Stimulated activated CD8-positive, alpha-beta memory T cell treated with anti-CD3 and anti-CD28 coated beads, Interleukin-7, amount 100 ng/mL, for 4 hours (primary cell): ENCODE data around the gene DLEC1.
"Not testable (repeated sequence)": the region's sequence is repeated elsewhere in the genome, so short reads cannot be mapped to it uniquely, and the experiment has no call there.

ENCODE experiments used
- DNase-seq, 2 donors: peaks; one replicate each; pipeline ENCODE4 v3.0.0-alpha.2; 2020; ENCODE audit warnings: low read depth in 2 of 2

DLEC1 gene

GRCh38 chr3:38083254-38083653 is 44.2 kb downstream of the DLEC1 start:
- DNase-seq: not testable (repeated sequence)

GRCh38 chr3:38083871-38084333 is 44.9 kb downstream of the DLEC1 start:
- no peak for DNase-seq

GRCh38 chr3:38084334-38085310 is 45.6 kb downstream of the DLEC1 start:
- no peak for DNase-seq

- DNase-seq: no peak
These were observed 46.4 kb downstream of the DLEC1 start for GRCh38 chr3:38085311-38085942.

GRCh38 chr3:38085943-38086324 is 46.9 kb downstream of the DLEC1 start:
- DNase-seq: no peak

GRCh38 chr3:38086496-38086895 is 47.5 kb downstream of the DLEC1 start:
- DNase-seq: no peak

- not testable (repeated sequence) for DNase-seq
These were observed 48.3 kb downstream of the DLEC1 start for GRCh38 chr3:38087278-38087677.

- DNase-seq: no peak
These were observed 49.4 kb downstream of the DLEC1 start for GRCh38 chr3:38088126-38089078.

- no peak for DNase-seq
These were observed 50.2 kb downstream of the DLEC1 start for GRCh38 chr3:38089163-38089562.

GRCh38 chr3:38090453-38090852 is 51.4 kb downstream of the DLEC1 start:
- no peak for DNase-seq

GRCh38 chr3:38094999-38095398 is 56.0 kb downstream of the DLEC1 start:
- no peak for DNase-seq

- DNase-seq: no peak
These were observed 56.9 kb downstream of the DLEC1 start for GRCh38 chr3:38095669-38096483.

GRCh38 chr3:38097446-38098375 is 58.7 kb downstream of the DLEC1 start:
- DNase-seq: no peak

- DNase-seq: no peak
These were observed 59.3 kb downstream of the DLEC1 start for GRCh38 chr3:38098376-38098723.

GRCh38 chr3:38099518-38099917 is 60.5 kb downstream of the DLEC1 start:
- DNase-seq: no peak

GRCh38 chr3:38100498-38100897 is 61.5 kb downstream of the DLEC1 start:
- no peak for DNase-seq

GRCh38 chr3:38101811-38102443 is 62.9 kb downstream of the DLEC1 start:
- DNase-seq: no peak

GRCh38 chr3:38102444-38102814 is 63.4 kb downstream of the DLEC1 start:
- no peak for DNase-seq

- no peak for DNase-seq
These were observed 66.5 kb downstream of the DLEC1 start for GRCh38 chr3:38105525-38105924.
